Activated CD4-positive, CD25-positive, alpha-beta regulatory T cell (primary cell): ENCODE data around the gene OPRM1.
A peak's percentile ranks its signal among the peaks of the same experiment; 100 is the strongest.
"Not testable (repeated sequence)": the region's sequence is repeated elsewhere in the genome, so short reads cannot be mapped to it uniquely, and the experiment has no call there.

Experiments
- DNase-seq, 4 experiments: peaks; one replicate each; lab custom pipeline; 2025; lab: John Stamatoyannopoulos, UW

OPRM1 gene

GRCh38 chr6:154154389-154154967 is 115.4 kb downstream of the OPRM1 start:
- peak; percentile 18 to 48 (median 38) for DNase-seq

- DNase-seq: peak; percentile 15 to 41 (median 24)
These were observed 117.3 kb downstream of the OPRM1 start for GRCh38 chr6:154156135-154156896.

- DNase-seq: no peak
These were observed 118.0 kb downstream of the OPRM1 start for GRCh38 chr6:154157082-154157481.

GRCh38 chr6:154157706-154158105 is 118.7 kb downstream of the OPRM1 start:
- no peak for DNase-seq

- DNase-seq: no peak
These were observed 120.1 kb downstream of the OPRM1 start for GRCh38 chr6:154159126-154159525.

GRCh38 chr6:154161689-154162088 is 122.6 kb downstream of the OPRM1 start:
- DNase-seq: no peak

GRCh38 chr6:154164397-154164796 is 125.4 kb downstream of the OPRM1 start:
- no peak for DNase-seq

- DNase-seq: no peak
These were observed 126.4 kb downstream of the OPRM1 start for GRCh38 chr6:154165478-154165877.

- DNase-seq: no peak
These were observed 127.1 kb downstream of the OPRM1 start for GRCh38 chr6:154166140-154166539.

GRCh38 chr6:154167126-154167525 is 128.1 kb downstream of the OPRM1 start:
- no peak for DNase-seq

- no peak for DNase-seq
These were observed 130.3 kb downstream of the OPRM1 start for GRCh38 chr6:154169193-154169847.

GRCh38 chr6:154170106-154170505 is 131.1 kb downstream of the OPRM1 start:
- no peak for DNase-seq

- not testable (repeated sequence) for DNase-seq
These were observed 133.4 kb downstream of the OPRM1 start for GRCh38 chr6:154172393-154172792.

GRCh38 chr6:154179434-154179833 is 140.4 kb downstream of the OPRM1 start:
- DNase-seq: no peak

- no peak for DNase-seq
These were observed 148.2 kb downstream of the OPRM1 start for GRCh38 chr6:154187203-154187602.

GRCh38 chr6:154187714-154188113 is 148.7 kb downstream of the OPRM1 start:
- no peak for DNase-seq

- no peak for DNase-seq
These were observed 157.4 kb downstream of the OPRM1 start for GRCh38 chr6:154196333-154196885.

- DNase-seq: no peak
These were observed 158.3 kb downstream of the OPRM1 start for GRCh38 chr6:154197196-154197860.

GRCh38 chr6:154201688-154202087 is 162.6 kb downstream of the OPRM1 start:
- DNase-seq: not testable (repeated sequence)

- no peak for DNase-seq
These were observed 163.3 kb downstream of the OPRM1 start for GRCh38 chr6:154202339-154202738.

- DNase-seq: no peak
These were observed 163.9 kb downstream of the OPRM1 start for GRCh38 chr6:154202958-154203357.

- DNase-seq: no peak
These were observed 167.1 kb downstream of the OPRM1 start for GRCh38 chr6:154206141-154206540.
